Activated T-cell treated with anti-CD3 and anti-CD28 coated beads, Interleukin-2, amount 50 U/mL, for 72 hours (primary cell): ENCODE results near the gene BICD2. TPM values are rescaled to one million over a fixed set of nuclear protein-coding genes. Genes with fewer than 3 reads are reported as not detected.

Experiments used
- ATAC-seq, 2 donors: fragments of 150-1000 bp; cut with Tn5 transposase; replicated peaks in 1 of 2; 2 replicates each; pipeline ENCODE4 v1.10.0; 2021; ENCODE audit warnings: moderate library complexity in 2 of 2, mild to moderate bottlenecking in 1 of 2
- DNase-seq, 2 donors: peaks; one replicate each; pipeline ENCODE4 v3.0.0; 2021 to 2022; ENCODE audit warnings: mixed read lengths in 1 of 2
- H3K27ac Mint-ChIP-seq: one replicate; pipeline ENCODE4 v1.8.0; 2022; ENCODE audit warnings: mild to moderate bottlenecking, moderate library complexity, mixed read lengths
- H3K27me3 Mint-ChIP-seq: one replicate; pipeline ENCODE4 v1.8.0; 2022; ENCODE audit warnings: low read depth, mixed read lengths
- H3K36me3 Mint-ChIP-seq, 2 donors: one replicate each; pipeline ENCODE4 v1.8.0; 2022; ENCODE audit warnings: mixed read lengths in 2 of 2, mild to moderate bottlenecking in 1 of 2; ENCODE audit not compliant: insufficient read depth in 2 of 2
- H3K4me1 Mint-ChIP-seq: one replicate; pipeline ENCODE4 v1.8.0; 2022; ENCODE audit warnings: low read depth, mixed read lengths
- H3K4me3 Mint-ChIP-seq, 2 donors: one replicate each; pipeline ENCODE4 v1.8.0; 2022; ENCODE audit warnings: mild to moderate bottlenecking in 2 of 2, mixed read lengths in 2 of 2, moderate library complexity in 2 of 2
- H3K9me3 Mint-ChIP-seq, 2 donors: one replicate each; pipeline ENCODE4 v1.8.0; 2022; ENCODE audit warnings: mixed read lengths in 2 of 2
- total RNA-seq, 2 donors: library from RNA; stranded (reverse); gene quantifications; one replicate each; pipeline ENCODE4 v1.2.3, GENCODE V29; 2022

Gene BICD2
- total RNA-seq, 2 donors from 2014 or later = 15.4 to 15.5 TPM

DNA sequence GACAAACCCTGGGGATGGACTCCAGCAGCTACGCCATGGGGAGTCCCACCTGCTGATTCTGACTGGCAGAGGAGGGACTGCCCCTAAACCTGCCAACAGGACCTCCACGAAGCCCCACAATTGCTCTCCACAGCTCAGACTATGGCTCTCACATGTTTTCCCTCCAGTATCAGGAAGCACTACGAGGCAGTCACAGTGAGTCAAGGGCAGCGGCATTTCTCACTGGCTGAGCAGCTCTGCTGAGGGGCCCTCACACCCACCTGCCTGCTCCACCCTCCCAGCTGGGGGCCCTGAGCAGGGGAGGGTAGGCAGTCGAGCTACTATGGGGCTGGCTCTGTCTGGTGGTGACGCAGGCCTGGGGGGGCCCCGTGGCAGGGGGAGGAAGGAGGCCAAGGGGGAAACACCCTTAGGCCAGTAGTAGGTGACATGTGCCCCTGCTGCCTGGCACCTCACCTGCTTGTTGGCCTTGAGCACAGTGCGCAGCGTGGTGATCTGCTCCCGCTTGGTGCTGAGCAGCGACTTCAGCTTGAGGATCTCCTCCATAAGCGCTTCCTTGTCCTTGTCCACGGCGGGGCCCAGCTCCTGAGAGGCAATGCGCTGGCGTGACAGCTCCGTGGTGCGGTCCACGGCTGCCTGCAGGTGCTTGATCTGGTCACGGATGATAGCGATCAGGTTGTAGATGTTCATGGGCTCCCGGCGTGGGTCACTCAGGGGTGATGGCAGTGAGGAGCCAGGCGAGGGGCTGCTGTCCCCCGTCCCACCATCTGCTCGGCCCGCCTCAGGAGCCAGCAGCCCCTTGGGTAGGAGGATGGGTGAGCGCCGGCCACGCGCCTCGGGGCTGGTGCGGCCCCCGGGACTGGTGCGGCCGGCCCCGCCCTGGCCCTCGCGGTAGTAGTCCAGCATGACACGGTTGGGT, 46.3 kb downstream of the BICD2 start:
- H3K27ac Mint-ChIP-seq = no peak overlapping the region
- DNase-seq (no peak), ATAC-seq (peak; percentile 25 to 33)
- H3K4me1 Mint-ChIP-seq = peaks cover 4% of the 10 kb centered on the region
- peaks cover 0 to 6% of the 10 kb centered on the region in 2 donors for H3K36me3 Mint-ChIP-seq
- H3K27me3 Mint-ChIP-seq = no peaks in the 10 kb centered on the region
- no peaks in the 10 kb centered on the region for H3K9me3 Mint-ChIP-seq
- no peak overlapping the region for H3K4me3 Mint-ChIP-seq

DNA sequence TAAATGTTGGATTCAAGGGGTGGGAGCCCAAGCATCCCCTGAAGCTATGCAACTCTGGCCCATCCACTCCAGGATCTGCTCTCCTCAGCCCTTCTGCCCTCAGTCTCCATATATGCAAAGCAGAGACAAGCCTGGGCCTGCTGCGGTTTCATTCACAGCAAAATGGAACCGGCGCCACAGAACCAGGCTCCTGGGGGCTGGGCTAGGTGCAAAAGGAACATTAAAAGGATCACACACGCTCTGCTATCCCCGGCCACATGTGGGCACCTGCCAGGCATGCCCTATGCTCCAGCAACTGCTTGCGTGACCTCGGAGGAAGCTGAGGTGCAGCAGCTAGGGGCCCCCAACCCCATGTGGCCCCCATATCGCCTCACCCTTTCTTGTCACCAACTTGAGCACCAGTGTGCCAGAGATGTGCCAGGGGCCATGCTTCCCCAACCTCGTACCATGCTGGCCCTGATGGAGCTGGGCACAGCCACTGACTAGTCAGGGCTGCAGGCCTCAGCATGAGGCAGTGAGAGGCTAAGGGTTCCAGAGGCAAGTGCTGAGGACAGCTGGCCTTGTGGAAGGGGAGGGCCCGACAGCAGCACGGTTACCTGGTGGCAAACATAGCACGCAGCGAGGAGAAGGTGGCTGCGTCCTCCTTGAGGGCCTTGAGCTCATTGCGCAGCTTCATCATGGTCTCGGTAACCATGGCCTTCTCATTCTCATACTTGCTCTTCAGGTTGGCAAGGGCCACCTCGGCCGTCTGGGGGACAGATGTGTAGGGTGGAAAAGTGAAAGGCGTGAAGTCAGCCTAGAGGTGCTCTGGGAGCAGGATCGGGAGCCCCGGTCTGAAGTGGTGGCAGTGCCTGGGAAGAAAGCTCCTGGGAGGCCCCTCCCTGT, 47.2 kb downstream of the BICD2 start:
- Mint-ChIP-seq H3K9me3 (no peaks in the 10 kb centered on the region), H3K27ac (no peak overlapping the region), H3K27me3 (no peaks in the 10 kb centered on the region), H3K36me3 (peaks cover 2 to 13% of the 10 kb centered on the region in 2 donors), H3K4me3 (no peak overlapping the region), H3K4me1 (peaks cover 13% of the 10 kb centered on the region)
- ATAC-seq (no peak), DNase-seq (no peak)

DNA sequence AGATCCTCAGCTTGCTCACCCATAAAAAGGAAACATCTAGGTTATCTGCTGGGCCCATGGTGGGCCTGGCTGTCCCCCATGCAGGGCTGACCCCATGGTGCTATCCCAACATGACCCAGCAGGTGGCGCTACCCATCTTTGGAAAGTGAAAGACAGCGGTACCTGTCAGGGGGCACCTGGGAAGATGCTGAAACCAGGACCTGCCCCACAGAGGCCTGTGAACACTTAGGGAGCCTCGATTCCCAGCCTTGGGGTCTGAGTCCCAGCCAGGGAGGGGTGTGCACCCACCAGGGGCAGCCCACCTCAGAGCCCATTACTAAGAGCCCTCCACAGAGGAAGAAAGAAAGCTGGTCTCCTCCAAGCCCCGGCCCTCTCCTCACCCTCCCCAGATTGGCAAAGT, 48.1 kb downstream of the BICD2 start:
- Mint-ChIP-seq H3K27ac (no peak overlapping the region), H3K36me3 (peaks cover 2 to 13% of the 10 kb centered on the region in 2 donors)

DNA sequence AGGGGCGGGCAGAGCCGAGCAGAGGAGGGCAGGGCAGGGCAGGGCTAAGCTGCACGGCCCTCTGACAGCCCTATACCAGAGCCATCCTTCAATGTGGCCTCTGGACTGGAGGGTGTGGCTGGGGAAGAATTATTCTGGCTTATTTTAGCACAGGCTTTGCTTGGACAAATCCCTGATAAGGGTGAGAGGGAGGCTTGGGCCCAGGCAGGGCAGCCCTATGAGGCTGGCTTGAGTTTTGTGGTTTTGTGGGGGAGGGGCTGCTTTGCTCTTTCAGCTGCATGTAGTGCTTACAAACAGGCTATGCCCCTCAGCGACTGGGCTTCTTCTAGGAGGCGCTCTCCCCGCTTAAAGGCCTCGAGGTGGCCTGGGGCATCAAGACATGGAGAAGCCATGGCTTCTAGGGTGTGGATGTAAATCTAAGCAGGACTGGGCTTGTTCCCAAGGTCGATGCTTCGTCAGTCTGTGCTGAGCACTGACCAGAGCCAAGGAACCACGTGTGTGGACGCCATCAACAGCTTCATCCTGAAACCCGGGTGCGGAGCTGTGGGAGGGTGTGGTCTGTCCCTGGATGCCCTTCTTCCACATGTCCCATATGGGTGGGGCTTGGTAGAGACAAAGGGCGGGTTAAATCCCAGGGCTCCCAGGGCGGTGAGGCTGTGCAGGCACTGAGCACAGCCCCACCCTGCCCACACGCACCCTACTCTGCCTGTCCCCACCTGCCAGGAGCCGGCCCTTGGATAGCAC, 49.0 kb downstream of the BICD2 start:
- Mint-ChIP-seq H3K27me3 (no peaks in the 10 kb centered on the region), H3K27ac (no peak overlapping the region), H3K4me3 (no peak overlapping the region), H3K4me1 (peaks cover 24% of the 10 kb centered on the region), H3K36me3 (peaks cover 2 to 13% of the 10 kb centered on the region in 2 donors), H3K9me3 (no peaks in the 10 kb centered on the region)
- DNase-seq (no peak), ATAC-seq (no peak)

More for the DNA sequence above, 48.1 kb downstream of the BICD2 start:
- ATAC-seq (peak; percentile 70 to 75), DNase-seq (peak; percentile 81 to 86)
- Mint-ChIP-seq H3K27me3 (no peaks in the 10 kb centered on the region), H3K9me3 (no peaks in the 10 kb centered on the region), H3K4me1 (peaks cover 21% of the 10 kb centered on the region), H3K4me3 (no peak overlapping the region)

DNA sequence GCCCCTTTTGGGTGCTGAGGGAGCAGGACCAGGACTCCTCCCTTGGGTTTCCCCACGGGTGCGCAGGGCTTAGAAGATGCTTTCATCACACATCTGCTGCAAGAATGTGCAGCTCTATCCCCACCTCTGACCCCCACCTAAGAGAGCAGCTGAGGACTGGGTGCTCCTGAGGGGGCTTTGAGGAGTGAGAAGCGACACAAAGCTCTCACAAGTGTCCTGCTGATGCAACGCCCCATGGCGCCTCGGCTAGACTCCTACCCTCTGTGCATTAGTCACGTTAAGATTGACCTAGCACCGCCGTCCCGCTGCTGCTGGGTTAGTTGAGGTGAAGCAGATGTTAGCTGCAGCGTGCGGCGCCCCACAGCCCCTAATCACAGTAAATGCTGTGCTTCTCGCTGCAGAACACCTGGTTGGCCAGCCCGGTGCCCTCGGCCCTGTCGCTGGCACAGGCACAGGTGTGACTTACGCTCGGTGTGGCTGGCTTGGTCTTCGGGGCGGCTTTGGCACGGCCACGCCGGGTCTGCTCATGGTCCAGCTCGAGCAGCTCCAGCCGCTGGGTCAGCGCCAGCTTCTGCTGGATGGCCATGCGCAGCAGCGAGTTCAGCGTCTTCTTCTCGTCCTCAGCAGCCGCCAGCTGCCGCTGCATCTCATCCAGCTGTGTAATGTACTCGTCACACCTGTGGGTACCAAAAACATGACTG, 49.7 kb downstream of the BICD2 start:
- H3K27me3 Mint-ChIP-seq = no peaks in the 10 kb centered on the region
- no peak overlapping the region for H3K4me3 Mint-ChIP-seq
- no peak overlapping the region for H3K27ac Mint-ChIP-seq
- DNase-seq (no peak), ATAC-seq (no peak)
- no peaks in the 10 kb centered on the region for H3K9me3 Mint-ChIP-seq
- peaks cover 24% of the 10 kb centered on the region for H3K4me1 Mint-ChIP-seq
- peaks cover 2 to 10% of the 10 kb centered on the region in 2 donors for H3K36me3 Mint-ChIP-seq

GRCh38 chr9:92714016-92714415, 50.6 kb downstream of the BICD2 start:
- no peak for DNase-seq
- Mint-ChIP-seq H3K4me1 (peaks cover 24% of the 10 kb centered on the region), H3K9me3 (no peaks in the 10 kb centered on the region), H3K27ac (peak overlapping the region; percentile 38), H3K4me3 (no peak overlapping the region), H3K27me3 (no peaks in the 10 kb centered on the region), H3K36me3 (peaks cover 2 to 10% of the 10 kb centered on the region in 2 donors)
- no peak for ATAC-seq

GRCh38 chr9:92713528-92713927, 51.1 kb downstream of the BICD2 start:
- no peaks in the 10 kb centered on the region for H3K27me3 Mint-ChIP-seq
- peaks cover 2 to 10% of the 10 kb centered on the region in 2 donors for H3K36me3 Mint-ChIP-seq
- H3K4me3 Mint-ChIP-seq = no peak overlapping the region
- no peaks in the 10 kb centered on the region for H3K9me3 Mint-ChIP-seq
- H3K27ac Mint-ChIP-seq = peak overlapping the region; percentile 38
- H3K4me1 Mint-ChIP-seq = peaks cover 24% of the 10 kb centered on the region
- ATAC-seq (no peak), DNase-seq (no peak)

DNA sequence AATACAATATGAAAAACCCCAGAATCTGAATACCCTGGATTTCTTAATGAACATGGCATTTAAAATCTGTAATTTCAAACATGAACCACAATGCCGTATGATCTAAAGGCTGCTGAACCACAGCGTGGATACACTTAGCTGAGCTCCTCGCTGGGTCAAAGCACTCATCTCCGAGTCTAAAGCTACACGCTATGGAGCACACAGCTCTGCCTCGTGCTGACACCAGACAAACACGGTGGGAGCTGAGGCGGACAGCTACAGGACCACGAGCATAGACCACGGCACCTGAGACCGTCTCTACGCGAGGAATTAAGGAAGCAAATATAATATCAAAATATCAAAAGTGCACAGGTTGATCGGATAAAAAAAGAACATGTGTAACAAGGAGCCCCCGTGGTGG, 51.9 kb downstream of the BICD2 start:
- Mint-ChIP-seq H3K9me3 (no peaks in the 10 kb centered on the region), H3K4me3 (no peak overlapping the region), H3K36me3 (peaks cover 2 to 10% of the 10 kb centered on the region in 2 donors), H3K27me3 (no peaks in the 10 kb centered on the region), H3K4me1 (peaks cover 24% of the 10 kb centered on the region), H3K27ac (peak overlapping the region; percentile 88)
- no peak for DNase-seq
- ATAC-seq = no peak

- Mint-ChIP-seq H3K4me1 (peaks cover 29% of the 10 kb centered on the region), H3K9me3 (no peaks in the 10 kb centered on the region), H3K27me3 (no peaks in the 10 kb centered on the region), H3K4me3 (peak overlapping the region; percentile 21 to 54), H3K27ac (peak overlapping the region; percentile 88), H3K36me3 (peaks cover 2 to 10% of the 10 kb centered on the region in 2 donors)
- DNase-seq = peak in 1 of 2 donors; percentile 15
- peak; percentile 41 to 73 for ATAC-seq
Measured at GRCh38 chr9:92711844-92712243, 52.8 kb downstream of the BICD2 start.

DNA sequence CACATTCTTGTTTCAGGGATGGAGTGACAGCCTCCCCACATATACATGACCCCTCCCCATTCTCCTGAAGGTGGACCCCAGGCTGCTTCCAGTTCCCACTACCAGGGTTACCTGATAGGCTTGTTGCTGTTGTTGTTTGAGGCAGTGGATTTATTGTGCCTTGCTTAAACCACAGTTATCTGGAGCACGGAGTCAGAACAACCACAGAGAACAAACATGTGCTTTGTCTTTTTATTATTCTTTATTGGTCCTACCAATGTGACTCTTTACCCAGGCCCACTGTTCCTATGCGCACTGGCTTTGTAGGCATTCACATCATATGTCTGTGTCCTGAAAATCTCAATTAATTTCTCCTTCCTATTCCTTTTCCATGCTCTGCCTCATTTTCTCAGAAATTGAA, 53.5 kb downstream of the BICD2 start:
- peak overlapping the region in 1 of 2 donors; percentile 26 for H3K4me3 Mint-ChIP-seq
- DNase-seq (no peak), ATAC-seq (no peak)
- peaks cover 2 to 9% of the 10 kb centered on the region in 2 donors for H3K36me3 Mint-ChIP-seq
- no peaks in the 10 kb centered on the region for H3K9me3 Mint-ChIP-seq
- H3K27ac Mint-ChIP-seq = peak overlapping the region; percentile 66
- no peaks in the 10 kb centered on the region for H3K27me3 Mint-ChIP-seq
- peaks cover 36% of the 10 kb centered on the region for H3K4me1 Mint-ChIP-seq

DNA sequence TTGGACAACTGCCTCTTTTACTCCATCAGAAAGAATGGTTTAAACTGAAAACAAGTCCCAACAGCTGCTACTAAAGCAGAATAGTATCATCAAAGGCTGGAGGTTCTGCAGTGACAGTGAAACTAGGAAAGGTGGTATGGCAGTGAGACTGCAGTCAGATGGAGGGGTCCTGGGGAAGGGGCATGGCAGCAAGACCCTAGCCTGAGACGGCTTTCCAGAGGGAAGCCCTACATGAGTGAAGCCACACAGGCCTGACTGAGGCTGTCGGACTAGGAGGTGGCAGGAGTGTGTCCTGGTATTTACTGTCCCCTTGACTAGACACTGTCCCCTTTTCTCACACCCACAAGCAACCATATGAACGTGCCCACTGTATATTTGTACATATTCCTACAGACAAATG, 54.3 kb downstream of the BICD2 start:
- Mint-ChIP-seq H3K4me3 (no peak overlapping the region), H3K4me1 (peaks cover 42% of the 10 kb centered on the region), H3K27me3 (no peaks in the 10 kb centered on the region), H3K27ac (no peak overlapping the region), H3K9me3 (no peaks in the 10 kb centered on the region), H3K36me3 (peaks cover 2 to 11% of the 10 kb centered on the region in 2 donors)
- ATAC-seq (no peak), DNase-seq (no peak)

DNA sequence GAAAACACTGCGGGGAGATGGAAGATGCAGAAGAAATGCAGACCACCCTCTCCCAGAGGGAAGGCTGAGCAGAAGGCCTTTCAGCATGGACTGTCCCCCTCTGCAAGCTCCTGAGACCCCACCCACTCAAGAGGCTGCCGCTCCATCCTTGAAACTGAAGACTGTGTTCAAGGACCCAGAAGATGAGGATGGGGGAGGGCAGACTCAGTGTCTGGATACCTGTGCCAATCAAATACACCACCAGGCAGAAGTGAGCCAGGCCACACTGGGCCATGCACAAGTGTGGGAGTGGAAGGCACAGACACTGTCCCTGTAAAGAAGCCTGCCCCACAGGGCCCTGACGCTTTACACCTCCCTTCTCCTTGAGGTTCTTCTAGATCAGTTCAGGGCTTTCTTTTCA, 54.7 kb downstream of the BICD2 start:
- H3K27me3 Mint-ChIP-seq = no peaks in the 10 kb centered on the region
- no peak for DNase-seq
- H3K27ac Mint-ChIP-seq = no peak overlapping the region
- ATAC-seq = no peak
- H3K4me1 Mint-ChIP-seq = peaks cover 42% of the 10 kb centered on the region
- no peak overlapping the region for H3K4me3 Mint-ChIP-seq
- peaks cover 2 to 11% of the 10 kb centered on the region in 2 donors for H3K36me3 Mint-ChIP-seq
- H3K9me3 Mint-ChIP-seq = no peaks in the 10 kb centered on the region
